Measurements from ENCODE around the gene PRSS16. TPM values are rescaled to one million over a fixed set of nuclear protein-coding genes. Genes with fewer than 3 reads are reported as not detected.
A peak's percentile ranks its signal among the peaks of the same experiment; 100 is the strongest.

The PRSS16 gene
- total and polyA plus RNA-seq, 9 of the 15 experiments (the other 6 are each of a cell fraction or from before 2014, with no cell fraction given) = 4.5 to 21.3 (median 12.1) TPM

GRCh38 chr6:27295301-27296079 is 48.0 kb downstream of the PRSS16 start (continued):
- peak; percentile 82; the same call in 1 of the 2 replicates for TF ChIP-seq RB1 (IDR thresholded peaks at IDR 0.05; ENCODE audit: low read depth)
- TF ChIP-seq ZKSCAN8 (CRISPR knock-in tag; IDR thresholded peaks at IDR 0.05) = no peak; the same call in 1 of the 2 replicates
- peak in 1 of 2 experiments; percentile 37; a peak in 1 of 4 replicates for TF ChIP-seq TEAD1 (CRISPR knock-in tag; IDR thresholded peaks at IDR 0.05)
- no peak for TF ChIP-seq ZBTB26 (CRISPR knock-in tag; IDR thresholded peaks at IDR 0.05)
- TF ChIP-seq IRF9 (tag; IDR thresholded peaks at IDR 0.05) = no peak
- TF ChIP-seq ZNF609 (CRISPR knock-in tag; IDR thresholded peaks at IDR 0.05; ENCODE audit: borderline replicate concordance) = 0 out of 2 replicates have a peak, but pooled peaks have one; percentile 54
- TF ChIP-seq SREBF1 (IDR thresholded peaks at IDR 0.05; ENCODE audit: borderline replicate concordance, low read depth, low read length) = no peak
- no peak; the same call in 1 of the 2 replicates for TF ChIP-seq ILK (tag; IDR thresholded peaks at IDR 0.05; ENCODE audit: borderline replicate concordance, low read depth)
- peak; percentile 64; the same call in 1 of the 2 replicates for TF ChIP-seq DDX20 (tag; IDR thresholded peaks at IDR 0.05; ENCODE audit: low read depth)
- no peak for TF ChIP-seq SRSF9 (IDR thresholded peaks at IDR 0.05; ENCODE audit: borderline replicate concordance, low read depth, low read length)
- TF ChIP-seq CEBPG (CRISPR knock-in tag; IDR thresholded peaks at IDR 0.05) = no peak
- 0 out of 4 replicates have a peak, but pooled peaks of 1 of the 2 experiments have one; percentile 12 for TF ChIP-seq CEBPG (tag; conservative IDR thresholded peaks at IDR 0.05 in 1 of 2, IDR thresholded peaks at IDR 0.05 in 1 of 2)
- TF ChIP-seq DIDO1 (tag; IDR thresholded peaks at IDR 0.05; ENCODE audit: low read depth) = no peak
- no peak for TF ChIP-seq PBX2 (CRISPR knock-in tag; IDR thresholded peaks at IDR 0.05; ENCODE audit: low read depth)
- TF ChIP-seq PBX2 (tag; conservative IDR thresholded peaks at IDR 0.05; ENCODE audit: low read depth) = 0 out of 2 replicates have a peak, but pooled peaks have one; percentile 17

All from K562 (cell line).